H1 (cell line): ENCODE data around the gene PEAK1. TPM values are rescaled to one million over a fixed set of nuclear protein-coding genes. Genes with fewer than 3 reads are reported as not detected.

ENCODE experiments used
- CTCF ChIA-PET: fragments of 300-600 bp; sonication (Branson Sonifier 250); formaldehyde crosslinking; loops from one replicate; lab custom pipeline; 2021; ENCODE audit not compliant: partially characterized antibody; lab: Charles Lee
- POLR2A ChIA-PET: fragments of 300-600 bp; sonication (Branson Sonifier 250); formaldehyde crosslinking; loops from one replicate; lab custom pipeline; 2021; ENCODE audit warnings: inconsistent platforms; ENCODE audit not compliant: partially characterized antibody; lab: Charles Lee
- DNase-seq, 2 experiments: peaks; one replicate each; pipeline versions ENCODE4 v3.0.0 to v3.0.0-alpha.2; 2010 to 2022; ENCODE audit warnings: low spot score in 2 of 2, low read depth in 1 of 2, mixed read lengths in 1 of 2
- FAIRE-seq: peaks from 2 replicates; lab custom pipeline; 2011; peaks lifted over from hg19 to GRCh38; lab: Jason Lieb, UNC
- H2AFZ ChIP-seq: 2 replicates; pipeline ENCODE4 v1.8.1; 2012; ENCODE audit warnings: low read length, inconsistent platforms
- H2AK5ac ChIP-seq: 2 replicates; pipeline ENCODE4 v1.6.1; 2013; ENCODE audit warnings: low read depth, low read length
- H2BK120ac ChIP-seq: replicated peaks from 2 replicates; pipeline ENCODE3; 2013; ENCODE audit warnings: low read depth, low read length, inconsistent platforms
- H2BK12ac ChIP-seq: 2 replicates; pipeline ENCODE4 v1.6.1; 2013; ENCODE audit warnings: low read depth, low read length
- H2BK15ac ChIP-seq: 2 replicates; pipeline ENCODE4 v1.6.1; 2013; ENCODE audit warnings: low read length
- H2BK20ac ChIP-seq: 2 replicates; pipeline ENCODE4 v1.6.1; 2013; ENCODE audit warnings: low read length
- H2BK5ac ChIP-seq: 2 replicates; pipeline ENCODE4 v1.6.1; 2013; ENCODE audit warnings: low read depth, low read length
- H3K14ac ChIP-seq: 2 replicates; pipeline ENCODE4 v1.6.1; 2013; ENCODE audit warnings: inconsistent platforms; ENCODE audit not compliant: insufficient read length
- H3K18ac ChIP-seq: 2 replicates; pipeline ENCODE4 v1.6.1; 2013; ENCODE audit warnings: low read length; ENCODE audit errors: extremely low read depth
- H3K23ac ChIP-seq: 2 replicates; pipeline ENCODE4 v1.6.1; 2013; ENCODE audit warnings: inconsistent platforms; ENCODE audit not compliant: insufficient read length
- H3K23me2 ChIP-seq: 2 replicates; pipeline ENCODE4 v1.6.1; 2013; ENCODE audit warnings: low read depth, low read length
- H3K27ac ChIP-seq: 2 replicates; pipeline ENCODE4 v1.6.1; 2011; ENCODE audit warnings: low read depth, low read length, inconsistent platforms
- H3K27me3 ChIP-seq, 4 experiments: replicated peaks in 1 of 4; 1 replicate in 1 of 4; 2 replicates in 3 of 4; pipeline versions ENCODE4 v1.6.1 to v1.8.1; 2011 to 2013; ENCODE audit warnings: low read length in 3 of 4, mild to moderate bottlenecking in 3 of 4, inconsistent platforms in 2 of 4, mixed read lengths in 2 of 4, moderate library complexity in 1 of 4; ENCODE audit not compliant: control insufficient read depth in 3 of 4, insufficient read depth in 3 of 4; ENCODE audit errors: extremely low read depth in 1 of 4
- H3K36me3 ChIP-seq, 4 experiments: 2 replicates each; pipeline versions ENCODE4 v1.6.1 to v1.8.1; 2011 to 2013; ENCODE audit warnings: mild to moderate bottlenecking in 4 of 4, low read length in 3 of 4, moderate library complexity in 2 of 4, control low read depth in 1 of 4, inconsistent platforms in 1 of 4; ENCODE audit not compliant: insufficient read depth in 4 of 4, control insufficient read depth in 2 of 4
- H3K4ac ChIP-seq: replicated peaks from 2 replicates; pipeline ENCODE3; 2013; ENCODE audit warnings: low read length, low read depth, mixed read lengths, inconsistent platforms; ENCODE audit not compliant: insufficient read length
- H3K4me1 ChIP-seq, 4 experiments: replicated peaks in 1 of 4; 1 replicate in 1 of 4; 2 replicates in 3 of 4; pipeline versions ENCODE4 v1.6.1 to v1.8.1; 2011 to 2013; ENCODE audit warnings: low read length in 3 of 4, inconsistent platforms in 2 of 4, mixed read lengths in 1 of 4; ENCODE audit not compliant: insufficient read depth in 4 of 4, control insufficient read depth in 3 of 4
- H3K4me2 ChIP-seq, 2 experiments: 2 replicates each; pipeline versions ENCODE4 v1.6.1 to v1.8.1; 2011 to 2013; ENCODE audit warnings: low read depth in 2 of 2, low read length in 2 of 2, control low read depth in 1 of 2, inconsistent platforms in 1 of 2, mild to moderate bottlenecking in 1 of 2; ENCODE audit not compliant: insufficient read depth in 1 of 2
- H3K4me3 ChIP-seq, 4 experiments: fragments of 200-600, 300-600 bp in 1 of 4; sonication (generic), shearing (Covaris generic), sonication (Bioruptor Twin) in 1 of 4; 2 replicates each; pipeline versions ENCODE4 v1.5.1 to v1.8.1; 2011 to 2016; ENCODE audit warnings: low read length in 4 of 4, low read depth in 3 of 4, control low read depth in 2 of 4, inconsistent platforms in 2 of 4, mild to moderate bottlenecking in 2 of 4, mixed read lengths in 1 of 4, moderate library complexity in 1 of 4; ENCODE audit not compliant: insufficient read depth in 2 of 4; ENCODE audit errors: extremely low read depth in 1 of 4
- H3K56ac ChIP-seq: replicated peaks from 2 replicates; pipeline ENCODE3; 2013; ENCODE audit warnings: low read depth, mild to moderate bottlenecking, mixed read lengths, low read length, inconsistent platforms; ENCODE audit not compliant: insufficient read length
- H3K79me1 ChIP-seq: 2 replicates; pipeline ENCODE4 v1.6.1; 2013; ENCODE audit warnings: low read depth, low read length, control low read depth
- H3K79me2 ChIP-seq, 2 experiments: 2 replicates each; pipeline versions ENCODE4 v1.6.1 to v1.8.1; 2012 to 2013; ENCODE audit warnings: low read length in 2 of 2, mild to moderate bottlenecking in 2 of 2, inconsistent platforms in 1 of 2; ENCODE audit not compliant: insufficient read depth in 2 of 2, control insufficient read depth in 1 of 2
- H3K9ac ChIP-seq, 4 experiments: replicated peaks in 1 of 4; 1 replicate in 1 of 4; 2 replicates in 3 of 4; pipeline versions ENCODE4 v1.6.1 to v1.8.1; 2011 to 2013; ENCODE audit warnings: low read depth in 3 of 4, low read length in 3 of 4, control low read depth in 2 of 4, mild to moderate bottlenecking in 2 of 4, moderate library complexity in 2 of 4, inconsistent platforms in 1 of 4; ENCODE audit errors: extremely low read depth in 1 of 4
- H3K9me3 ChIP-seq, 2 experiments: 2 replicates each; pipeline versions ENCODE4 v1.6.1 to v1.8.1; 2012 to 2013; ENCODE audit warnings: mild to moderate bottlenecking in 2 of 2, moderate library complexity in 2 of 2, control low read depth in 1 of 2, inconsistent platforms in 1 of 2, low read depth in 1 of 2, low read length in 1 of 2, mixed read lengths in 1 of 2; ENCODE audit not compliant: insufficient read depth in 2 of 2
- H4K20me1 ChIP-seq, 2 experiments: replicated peaks in 1 of 2; 2 replicates each; pipeline versions ENCODE3 to v1.8.1; 2011 to 2013; ENCODE audit warnings: inconsistent platforms in 2 of 2, low read length in 2 of 2, mild to moderate bottlenecking in 1 of 2; ENCODE audit not compliant: insufficient read depth in 2 of 2, control insufficient read depth in 1 of 2
- H4K5ac ChIP-seq: 2 replicates; pipeline ENCODE4 v1.6.1; 2013; ENCODE audit warnings: low read length, low read depth, mixed read lengths, inconsistent platforms; ENCODE audit not compliant: insufficient read length
- H4K8ac ChIP-seq: 2 replicates; pipeline ENCODE4 v1.8.0; 2013; ENCODE audit warnings: mild to moderate bottlenecking, moderate library complexity, low read length, inconsistent platforms; ENCODE audit not compliant: insufficient read depth; ENCODE audit errors: extremely low read depth
- H4K91ac ChIP-seq: replicated peaks from 2 replicates; pipeline ENCODE3; 2013; ENCODE audit warnings: low read length, mixed read lengths, inconsistent platforms; ENCODE audit not compliant: insufficient read length
- CBX5 ChIP-seq: fragments of 300-800, 300-1000 bp; sonication (generic); IDR thresholded peaks from 2 replicates; pipeline ENCODE4 v1.7.1; 2016; ENCODE audit warnings: antibody characterized with exemption, low read length, low read depth
- EZH2 ChIP-seq: fragments of 200-600 bp; sonication (generic); IDR thresholded peaks from 2 replicates; pipeline ENCODE4 v1.7.1; 2012; ENCODE audit warnings: low read depth, mild to moderate bottlenecking, moderate library complexity, low read length, inconsistent platforms; ENCODE audit not compliant: severe bottlenecking
- HDAC2 ChIP-seq, 2 experiments: fragments of 300-600 bp in 1 of 2; sonication (generic) in 1 of 2; IDR thresholded peaks; 2 replicates each; pipeline ENCODE4 v1.6.1; 2011 to 2012; ENCODE audit warnings: low read depth in 2 of 2, low read length in 2 of 2, mild to moderate bottlenecking in 2 of 2, moderate library complexity in 2 of 2, borderline replicate concordance in 1 of 2, inconsistent platforms in 1 of 2
- KDM4A ChIP-seq: IDR thresholded peaks from one replicate; pipeline ENCODE4 v1.7.1; 2012; ENCODE audit warnings: low read depth, mild to moderate bottlenecking, moderate library complexity, low read length, inconsistent platforms; ENCODE audit not compliant: severe bottlenecking
- NANOG ChIP-seq: IDR thresholded peaks from 2 replicates; pipeline ENCODE4 v1.6.1; 2011; ENCODE audit warnings: low read length, low read depth, mild to moderate bottlenecking, inconsistent platforms; ENCODE audit not compliant: insufficient read depth, poor library complexity, severe bottlenecking
- POLR2AphosphoS5 ChIP-seq: IDR thresholded peaks from 2 replicates; pipeline ENCODE4 v1.6.1; 2011; ENCODE audit warnings: low read depth, low read length
- WGBS, 2 experiments: shearing (Covaris generic) in 1 of 2; methylation state at CpG; one replicate each; pipeline versions ENCODE4 v1.1.6 to v1.1.7; 2013 to 2015; ENCODE audit warnings: low lambda C conversion rate in 2 of 2, mixed read lengths in 2 of 2, inconsistent platforms in 1 of 2, low coverage in 1 of 2, missing lambda C conversion rate in 1 of 2; ENCODE audit not compliant: insufficient replicate concordance in 2 of 2, insufficient coverage in 1 of 2, insufficient read length in 1 of 2; ENCODE audit errors: extremely low coverage in 1 of 2, missing lambda C conversion rate in 1 of 2; 5-methylcytosine and 5-hydroxymethylcytosine counted together
- polyA plus RNA-seq, 7 experiments: library from polyadenylated mRNA; depleted of rRNA in 3 of 7; stranded (reverse) in 5 of 7; unstranded in 2 of 7; fragments of >200 nt in 5 of 7; fragments of 200-250 nt in 2 of 7; gene quantifications; 1 replicate in 5 of 7; 2 replicates in 1 of 7; 4 replicates in 1 of 7; pipeline versions ENCODE4 v1.2.1 to v1.2.3, GENCODE V29; 2011 to 2013; ENCODE audit warnings: missing spikeins in 2 of 7, mixed read lengths in 2 of 7
- total RNA-seq: library from RNA; stranded (reverse); fragmentation: NEBNext Ultra II Directional; extraction: Animal tissue kit (Norgen Biotek cat#: 25700); gene quantifications from 2 replicates; pipeline ENCODE4 v1.2.1, GENCODE V29; 2021

Gene PEAK1
- total and polyA plus RNA-seq, 2 of the 8 experiments (the other 6 are each of a cell fraction or from before 2014, with no cell fraction given) = 8.8 to 44.8 TPM

GRCh38 chr15:77093436-77093835, 326.5 kb downstream of the PEAK1 start:
- no peak overlapping the region for H4K5ac ChIP-seq
- no peak overlapping the region for H2BK5ac ChIP-seq
- no peak overlapping the region for H2BK20ac ChIP-seq

More at GRCh38 chr15:77093436-77093835, 326.5 kb downstream of the PEAK1 start:
- Histone ChIP-seq H3K4me1 (no peaks in the 10 kb centered on the region), H4K8ac (no peak overlapping the region), H3K36me3 (no peaks in the 10 kb centered on the region), H3K23me2 (no peaks in the 10 kb centered on the region), H4K91ac (no peak overlapping the region), H3K9ac (no peak overlapping the region), H2BK15ac (no peak overlapping the region), H3K27ac (no peak overlapping the region), H3K14ac (no peak overlapping the region), H2BK120ac (no peak overlapping the region), H3K23ac (no peak overlapping the region), H4K20me1 (no peaks in the 10 kb centered on the region), H3K4me2 (no peak overlapping the region), H3K27me3 (no peaks in the 10 kb centered on the region), H3K79me1 (no peaks in the 10 kb centered on the region), H2AFZ (no peak overlapping the region), H3K18ac (no peak overlapping the region), H3K56ac (no peak overlapping the region), H3K79me2 (no peaks in the 10 kb centered on the region), H3K4ac (no peak overlapping the region), H2BK12ac (no peak overlapping the region), H3K4me3 (no peak overlapping the region), H2AK5ac (no peak overlapping the region), H3K9me3 (no peaks in the 10 kb centered on the region)
- no peak for TF ChIP-seq CBX5
- no peak for TF ChIP-seq POLR2AphosphoS5
- no peak for TF ChIP-seq KDM4A
- no peak for TF ChIP-seq NANOG
- TF ChIP-seq EZH2 = no peak
- no peak for TF ChIP-seq HDAC2 (IDR thresholded peaks at IDR 0.05; ENCODE audit: borderline replicate concordance in 1 of 2, low read depth in 2 of 2, low read length in 2 of 2)
- POLR2A ChIA-PET = interaction anchor here (1.4 kb wide), 1 partner anchor 11 kb away, joined by 4 read pairs; no protein-coding TSS in a partner anchor
- DNase-seq (no peak), FAIRE-seq (no peak)
- WGBS, 2 experiments = 90% methylated on average over 1 of the region's 1 CpG; no CpG with 5 or more reads in 1 of the 2 experiments
- CTCF ChIA-PET = interaction anchor here (0.8 to 10.8 kb wide), 5 partner anchors 11 to 104 kb away, joined by 3 to 101 read pairs (median 3); no protein-coding TSS in a partner anchor
